Measurements from ENCODE around the gene GRPR.

GRPR gene

DNA sequence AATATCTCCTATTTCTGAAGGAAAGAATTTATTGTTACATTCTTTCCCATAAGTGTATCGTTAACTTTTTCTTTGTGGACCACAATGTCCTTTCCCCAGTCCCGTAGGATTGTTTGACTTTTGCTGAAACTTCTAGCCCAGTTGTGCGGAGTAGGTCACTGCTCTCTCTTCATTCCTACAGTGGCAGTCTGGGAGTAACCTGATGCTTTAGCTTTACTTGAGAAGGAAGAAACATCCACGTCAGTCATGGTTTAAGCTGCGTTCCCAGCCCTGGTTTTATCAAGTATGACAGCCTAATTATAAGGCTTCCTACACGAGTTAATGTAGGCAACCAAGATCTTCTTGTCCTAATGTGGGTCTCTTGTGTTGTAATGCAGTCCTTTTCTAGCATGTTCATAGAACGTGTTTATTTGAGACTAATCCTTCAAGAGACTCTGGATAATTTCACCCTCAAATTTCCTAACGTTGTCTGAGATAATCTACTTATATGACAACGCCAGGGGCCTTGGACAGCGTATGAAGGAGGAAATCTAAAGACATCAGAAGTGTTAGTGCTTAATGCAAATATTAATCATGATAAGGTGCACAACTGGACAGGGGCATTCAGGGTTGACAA, 40.8 kb upstream of the GRPR start:
- Histone ChIP-seq H3K9ac (no peak overlapping the region), H3K27me3 (ENCODE audit: control insufficient read depth, insufficient read depth, low read length) (no peaks in the 10 kb centered on the region), H3K4me3 (ENCODE audit: low read depth, low read length) (no peak overlapping the region), H2AFZ (no peak overlapping the region), H3K27ac (no peak overlapping the region), H3K4me2 (ENCODE audit: low read length) (no peak overlapping the region), H3K36me3 (ENCODE audit: control insufficient read depth, insufficient read depth, low read length) (no peaks in the 10 kb centered on the region), H3K79me2 (no peaks in the 10 kb centered on the region), H3K4me1 (no peaks in the 10 kb centered on the region), H3K9me3 (ENCODE audit: control insufficient read depth, low read length) (no peaks in the 10 kb centered on the region)
- TF ChIP-seq, protein P1, sequence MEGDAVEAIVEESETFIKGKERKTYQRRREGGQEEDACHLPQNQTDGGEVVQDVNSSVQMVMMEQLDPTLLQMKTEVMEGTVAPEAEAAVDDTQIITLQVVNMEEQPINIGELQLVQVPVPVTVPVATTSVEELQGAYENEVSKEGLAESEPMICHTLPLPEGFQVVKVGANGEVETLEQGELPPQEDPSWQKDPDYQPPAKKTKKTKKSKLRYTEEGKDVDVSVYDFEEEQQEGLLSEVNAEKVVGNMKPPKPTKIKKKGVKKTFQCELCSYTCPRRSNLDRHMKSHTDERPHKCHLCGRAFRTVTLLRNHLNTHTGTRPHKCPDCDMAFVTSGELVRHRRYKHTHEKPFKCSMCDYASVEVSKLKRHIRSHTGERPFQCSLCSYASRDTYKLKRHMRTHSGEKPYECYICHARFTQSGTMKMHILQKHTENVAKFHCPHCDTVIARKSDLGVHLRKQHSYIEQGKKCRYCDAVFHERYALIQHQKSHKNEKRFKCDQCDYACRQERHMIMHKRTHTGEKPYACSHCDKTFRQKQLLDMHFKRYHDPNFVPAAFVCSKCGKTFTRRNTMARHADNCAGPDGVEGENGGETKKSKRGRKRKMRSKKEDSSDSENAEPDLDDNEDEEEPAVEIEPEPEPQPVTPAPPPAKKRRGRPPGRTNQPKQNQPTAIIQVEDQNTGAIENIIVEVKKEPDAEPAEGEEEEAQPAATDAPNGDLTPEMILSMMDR (IDR thresholded peaks at IDR 0.05) = no peak

DNA sequence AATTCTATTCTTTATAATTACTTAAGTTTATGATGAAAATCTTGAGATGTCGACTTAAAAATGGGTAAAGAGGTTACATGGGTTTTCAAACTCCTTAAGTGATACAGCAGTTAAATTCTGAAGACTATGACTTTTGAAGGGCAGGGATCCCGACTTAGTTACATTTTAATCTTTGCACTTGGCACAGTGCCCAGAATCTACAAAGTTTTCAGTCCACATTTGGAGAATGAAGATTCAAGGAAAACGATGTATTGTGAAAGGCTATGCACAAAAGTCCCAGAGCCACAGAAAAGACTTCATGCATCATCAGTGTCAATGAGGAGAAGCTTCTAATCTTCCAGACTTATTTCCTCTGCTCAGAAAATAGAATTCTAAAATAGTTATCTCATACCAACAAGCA, 36.3 kb upstream of the GRPR start:
- Histone ChIP-seq H3K27ac (no peak overlapping the region), H3K27me3 (ENCODE audit: control insufficient read depth, insufficient read depth, low read length) (no peaks in the 10 kb centered on the region)
- TF ChIP-seq, protein P1 (IDR thresholded peaks at IDR 0.05) = no peak

DNA sequence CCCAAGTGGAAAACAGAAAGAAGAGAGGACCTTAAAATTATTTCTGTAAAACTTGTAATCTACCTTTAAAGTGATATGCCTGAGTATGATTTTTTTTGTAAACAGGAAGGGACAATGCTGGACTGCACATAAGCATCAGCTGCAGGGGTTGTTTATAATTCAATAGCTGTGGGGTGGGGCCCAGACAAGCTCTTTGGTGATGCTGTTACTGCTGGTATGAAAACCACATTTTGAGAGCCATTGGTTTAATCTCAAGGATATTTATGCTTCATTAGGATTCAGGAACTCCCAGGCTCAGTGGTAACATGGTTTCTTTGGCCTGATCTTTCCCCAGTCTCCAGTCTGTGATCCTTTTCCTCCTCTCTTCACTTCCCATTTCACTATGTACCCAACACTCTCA, 34.3 kb upstream of the GRPR start:
- no peak overlapping the region for H3K4me2 ChIP-seq (ENCODE audit: low read length)
- no peak overlapping the region for H3K9ac ChIP-seq
- H3K4me1 ChIP-seq = no peaks in the 10 kb centered on the region
- no peak overlapping the region for H3K27ac ChIP-seq
- H2AFZ ChIP-seq = no peak overlapping the region
- no peaks in the 10 kb centered on the region for H3K9me3 ChIP-seq (ENCODE audit: control insufficient read depth, low read length)
- H3K4me3 ChIP-seq (ENCODE audit: low read depth, low read length) = no peak overlapping the region
- no peaks in the 10 kb centered on the region for H3K27me3 ChIP-seq (ENCODE audit: control insufficient read depth, insufficient read depth, low read length)
- TF ChIP-seq, protein P1 (IDR thresholded peaks at IDR 0.05) = no peak
- H3K79me2 ChIP-seq = no peaks in the 10 kb centered on the region
- H3K36me3 ChIP-seq (ENCODE audit: control insufficient read depth, insufficient read depth, low read length) = no peaks in the 10 kb centered on the region

More for the DNA sequence above, 36.3 kb upstream of the GRPR start:
- H2AFZ ChIP-seq = no peak overlapping the region
- no peaks in the 10 kb centered on the region for H3K4me1 ChIP-seq
- H3K9ac ChIP-seq = no peak overlapping the region
- no peak overlapping the region for H3K4me3 ChIP-seq (ENCODE audit: low read depth, low read length)
- H3K36me3 ChIP-seq (ENCODE audit: control insufficient read depth, insufficient read depth, low read length) = no peaks in the 10 kb centered on the region
- no peak overlapping the region for H3K4me2 ChIP-seq (ENCODE audit: low read length)
- H3K79me2 ChIP-seq = no peaks in the 10 kb centered on the region
- H3K9me3 ChIP-seq (ENCODE audit: control insufficient read depth, low read length) = no peaks in the 10 kb centered on the region

DNA sequence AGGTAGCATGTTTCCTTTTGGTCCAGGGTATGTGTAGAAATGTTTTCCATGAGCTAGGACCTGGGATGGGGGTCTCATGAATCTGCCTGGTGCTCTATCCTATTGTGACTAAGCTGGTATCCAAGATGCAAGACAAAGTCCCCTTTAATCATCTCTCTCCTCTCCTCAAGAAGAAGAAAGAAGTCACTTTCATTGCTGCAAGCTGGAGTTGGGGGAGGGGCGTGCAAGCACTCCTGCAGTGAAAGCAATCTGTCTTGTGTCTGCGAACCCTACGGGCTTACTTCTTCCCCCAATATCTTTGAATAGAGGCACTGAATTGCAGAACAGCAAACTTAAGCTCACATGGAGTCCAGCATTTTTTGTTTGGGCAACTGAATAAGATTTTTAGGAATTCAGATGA, 27.2 kb upstream of the GRPR start:
- no peak overlapping the region for H2AFZ ChIP-seq

More for the DNA sequence above, 27.2 kb upstream of the GRPR start:
- H3K9me3 ChIP-seq (ENCODE audit: control insufficient read depth, low read length) = no peaks in the 10 kb centered on the region
- H3K27me3 ChIP-seq (ENCODE audit: control insufficient read depth, insufficient read depth, low read length) = no peaks in the 10 kb centered on the region
- H3K79me2 ChIP-seq = no peaks in the 10 kb centered on the region
- no peak overlapping the region for H3K9ac ChIP-seq
- H3K4me3 ChIP-seq (ENCODE audit: low read depth, low read length) = no peak overlapping the region
- H3K4me2 ChIP-seq (ENCODE audit: low read length) = no peak overlapping the region
- H3K36me3 ChIP-seq (ENCODE audit: control insufficient read depth, insufficient read depth, low read length) = no peaks in the 10 kb centered on the region
- H3K27ac ChIP-seq = no peak overlapping the region
- H3K4me1 ChIP-seq = no peaks in the 10 kb centered on the region
- TF ChIP-seq, protein P1 (IDR thresholded peaks at IDR 0.05) = no peak

Data from parathyroid adenoma (tissue), 2 donors.